ENCODE measurements around the gene ATG7.

- TF ChIP-seq EZH2 (IDR thresholded peaks at IDR 0.05; ENCODE audit: borderline replicate concordance) (no peak), CTCF (IDR thresholded peaks at IDR 0.05; ENCODE audit: poor library complexity) (peak; percentile 75)
Observed at GRCh38 chr3:11379238-11379823, 107.1 kb downstream of the ATG7 start.

Data from hepatocyte (in vitro differentiated cells).